ENCODE measurements around the gene UQCRFS1.

DNA sequence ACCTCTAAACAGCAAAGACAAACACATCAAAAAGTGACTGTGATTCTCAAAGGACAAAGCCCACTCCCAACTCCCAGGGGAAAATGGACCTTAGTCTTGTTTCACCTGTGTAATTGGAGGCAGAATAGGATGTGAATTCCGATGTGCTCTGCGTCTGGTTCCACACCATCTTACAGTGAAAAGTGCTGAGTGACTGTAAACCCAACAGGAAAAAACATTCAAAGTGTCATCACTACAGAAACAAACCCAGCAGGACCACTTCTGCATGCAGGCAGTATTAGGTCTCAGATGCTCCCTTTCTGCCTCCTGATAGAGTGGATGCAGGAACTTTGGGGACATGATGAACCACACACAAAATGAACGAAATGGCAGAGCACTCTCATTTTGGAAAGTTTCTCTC lies 6.5 kb downstream of the UQCRFS1 start:
- TF ChIP-seq, protein P1, sequence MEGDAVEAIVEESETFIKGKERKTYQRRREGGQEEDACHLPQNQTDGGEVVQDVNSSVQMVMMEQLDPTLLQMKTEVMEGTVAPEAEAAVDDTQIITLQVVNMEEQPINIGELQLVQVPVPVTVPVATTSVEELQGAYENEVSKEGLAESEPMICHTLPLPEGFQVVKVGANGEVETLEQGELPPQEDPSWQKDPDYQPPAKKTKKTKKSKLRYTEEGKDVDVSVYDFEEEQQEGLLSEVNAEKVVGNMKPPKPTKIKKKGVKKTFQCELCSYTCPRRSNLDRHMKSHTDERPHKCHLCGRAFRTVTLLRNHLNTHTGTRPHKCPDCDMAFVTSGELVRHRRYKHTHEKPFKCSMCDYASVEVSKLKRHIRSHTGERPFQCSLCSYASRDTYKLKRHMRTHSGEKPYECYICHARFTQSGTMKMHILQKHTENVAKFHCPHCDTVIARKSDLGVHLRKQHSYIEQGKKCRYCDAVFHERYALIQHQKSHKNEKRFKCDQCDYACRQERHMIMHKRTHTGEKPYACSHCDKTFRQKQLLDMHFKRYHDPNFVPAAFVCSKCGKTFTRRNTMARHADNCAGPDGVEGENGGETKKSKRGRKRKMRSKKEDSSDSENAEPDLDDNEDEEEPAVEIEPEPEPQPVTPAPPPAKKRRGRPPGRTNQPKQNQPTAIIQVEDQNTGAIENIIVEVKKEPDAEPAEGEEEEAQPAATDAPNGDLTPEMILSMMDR (IDR thresholded peaks at IDR 0.05), result no peak
- TF ChIP-seq POLR2A (IDR thresholded peaks at IDR 0.05) (no peak), POLR2AphosphoS5 (IDR thresholded peaks at IDR 0.05) (no peak)

Measured in breast epithelium (tissue), 3 donors.